ENCODE results near the gene AQP2.

Gene AQP2

DNA sequence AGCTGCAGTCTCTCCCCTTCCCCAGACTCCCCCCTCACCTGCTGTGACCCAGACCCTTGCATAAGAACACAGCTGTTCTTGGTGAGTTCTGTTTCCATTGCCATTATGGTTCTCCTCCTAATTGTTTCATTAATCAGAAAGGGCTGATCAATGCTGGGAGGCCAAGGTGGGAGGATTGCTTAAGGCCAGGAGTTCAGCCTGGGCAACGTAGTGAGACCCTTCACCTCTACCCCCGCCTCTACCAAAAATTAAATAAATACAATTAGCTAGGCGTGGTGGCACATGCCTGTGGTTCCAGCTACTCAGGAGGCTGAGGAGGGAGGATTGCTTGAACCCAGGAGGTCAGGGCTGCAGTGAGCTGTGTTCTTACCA, 29.6 kb upstream of the AQP2 start:
- no peaks in the 10 kb centered on the region for H3K4me1 ChIP-seq (ENCODE audit: insufficient read depth, low read length, poor library complexity, severe bottlenecking)
- H3K27me3 ChIP-seq (ENCODE audit: insufficient read depth, low read length, poor library complexity, severe bottlenecking): no peaks in the 10 kb centered on the region
- TF ChIP-seq CTCF (conservative IDR thresholded peaks at IDR 0.05; ENCODE audit: low read length) (no peak), EZH2phosphoT487 (IDR thresholded peaks at IDR 0.05; ENCODE audit: borderline replicate concordance) (no peak)
- H3K36me3 ChIP-seq (ENCODE audit: insufficient read depth, low read length): no peaks in the 10 kb centered on the region
- H3K9ac ChIP-seq (ENCODE audit: low read depth, low read length, poor library complexity, severe bottlenecking): no peak overlapping the region
- no peak overlapping the region for H3K4me2 ChIP-seq (ENCODE audit: low read depth, low read length, poor library complexity, severe bottlenecking)
- no peaks in the 10 kb centered on the region for H3F3A ChIP-seq (ENCODE audit: low read depth)
- no peaks in the 10 kb centered on the region for H4K20me1 ChIP-seq (ENCODE audit: insufficient read depth, low read length, poor library complexity, severe bottlenecking)
- H3K4me3 ChIP-seq (ENCODE audit: low read length, poor library complexity, severe bottlenecking): no peak overlapping the region
- H3K9me2 ChIP-seq (replicated peaks; ENCODE audit: low read depth, low read length): no peaks in the 10 kb centered on the region
- no peaks in the 10 kb centered on the region for H3K9me3 ChIP-seq (ENCODE audit: insufficient read depth, low read depth, low read length)
- no peaks in the 10 kb centered on the region for H3K79me2 ChIP-seq (ENCODE audit: insufficient read depth, low read length)
- H2AFZ ChIP-seq (ENCODE audit: low read length): no peak overlapping the region

GRCh38 chr12:49921299-49921698, 29.2 kb upstream of the AQP2 start:
- Histone ChIP-seq H3K9me3 (ENCODE audit: insufficient read depth, low read depth, low read length) (no peaks in the 10 kb centered on the region), H3K4me3 (ENCODE audit: low read length, poor library complexity, severe bottlenecking) (no peak overlapping the region), H2AFZ (ENCODE audit: low read length) (no peak overlapping the region), H3F3A (ENCODE audit: low read depth) (no peaks in the 10 kb centered on the region), H3K9ac (ENCODE audit: low read depth, low read length, poor library complexity, severe bottlenecking) (no peak overlapping the region), H3K4me1 (ENCODE audit: insufficient read depth, low read length, poor library complexity, severe bottlenecking) (no peaks in the 10 kb centered on the region), H3K4me2 (ENCODE audit: low read depth, low read length, poor library complexity, severe bottlenecking) (no peak overlapping the region), H3K79me2 (ENCODE audit: insufficient read depth, low read length) (no peaks in the 10 kb centered on the region), H3K36me3 (ENCODE audit: insufficient read depth, low read length) (no peaks in the 10 kb centered on the region), H3K27me3 (ENCODE audit: insufficient read depth, low read length, poor library complexity, severe bottlenecking) (no peaks in the 10 kb centered on the region), H3K9me2 (replicated peaks; ENCODE audit: low read depth, low read length) (no peaks in the 10 kb centered on the region), H4K20me1 (ENCODE audit: insufficient read depth, low read length, poor library complexity, severe bottlenecking) (no peaks in the 10 kb centered on the region)
- no peak for TF ChIP-seq CTCF (conservative IDR thresholded peaks at IDR 0.05; ENCODE audit: low read length)
- no peak for TF ChIP-seq EZH2phosphoT487 (IDR thresholded peaks at IDR 0.05; ENCODE audit: borderline replicate concordance)

GRCh38 chr12:49921936-49922335, 28.6 kb upstream of the AQP2 start:
- Histone ChIP-seq H3K36me3 (ENCODE audit: insufficient read depth, low read length) (no peaks in the 10 kb centered on the region), H3K9me2 (replicated peaks; ENCODE audit: low read depth, low read length) (no peaks in the 10 kb centered on the region), H3K27me3 (ENCODE audit: insufficient read depth, low read length, poor library complexity, severe bottlenecking) (no peaks in the 10 kb centered on the region), H3F3A (ENCODE audit: low read depth) (no peaks in the 10 kb centered on the region), H3K4me3 (ENCODE audit: low read length, poor library complexity, severe bottlenecking) (no peak overlapping the region), H3K4me1 (ENCODE audit: insufficient read depth, low read length, poor library complexity, severe bottlenecking) (no peaks in the 10 kb centered on the region), H3K79me2 (ENCODE audit: insufficient read depth, low read length) (no peaks in the 10 kb centered on the region), H2AFZ (ENCODE audit: low read length) (no peak overlapping the region), H4K20me1 (ENCODE audit: insufficient read depth, low read length, poor library complexity, severe bottlenecking) (no peaks in the 10 kb centered on the region), H3K4me2 (ENCODE audit: low read depth, low read length, poor library complexity, severe bottlenecking) (no peak overlapping the region), H3K9me3 (ENCODE audit: insufficient read depth, low read depth, low read length) (no peaks in the 10 kb centered on the region), H3K9ac (ENCODE audit: low read depth, low read length, poor library complexity, severe bottlenecking) (no peak overlapping the region)
- no peak for TF ChIP-seq EZH2phosphoT487 (IDR thresholded peaks at IDR 0.05; ENCODE audit: borderline replicate concordance)
- no peak for TF ChIP-seq CTCF (conservative IDR thresholded peaks at IDR 0.05; ENCODE audit: low read length)
